Measurements from ENCODE around the gene PAPPA2. TPM values are rescaled to one million over a fixed set of nuclear protein-coding genes. Genes with fewer than 3 reads are reported as not detected.

PAPPA2 gene
- total and polyA plus RNA-seq, 2 of the 4 experiments (the other 2 are of a cell fraction) = 0.10 to 0.18 TPM

- DNase-seq (no peak), ATAC-seq (ENCODE audit: low read depth) (no peak)
- Histone ChIP-seq H3K23ac (ENCODE audit: low read depth, low read length) (no peak overlapping the region), H2AFZ (replicated peaks; ENCODE audit: low read length, poor library complexity) (no peak overlapping the region), H3K14ac (replicated peaks; ENCODE audit: low read depth, low read length) (no peak overlapping the region), H2AK9ac (replicated peaks; ENCODE audit: low read depth, low read length, poor library complexity) (no peak overlapping the region), H3K56ac (ENCODE audit: extremely low read depth, insufficient read depth, low read length) (no peak overlapping the region), H3K9ac (ENCODE audit: low read depth, low read length) (no peak overlapping the region), H3K4me3 (ENCODE audit: insufficient read depth, low read depth, low read length) (no peak overlapping the region), H4K8ac (ENCODE audit: low read depth in 2 of 2, low read length in 2 of 2) (no peak overlapping the region), H4K20me1 (ENCODE audit: insufficient read depth, low read length) (no peaks in the 10 kb centered on the region), H3K9me3 (ENCODE audit: control insufficient read depth, insufficient read depth, low read length) (0 out of 2 replicates have a peak, but pooled peaks cover 2% of the 10 kb centered on the region), H2BK120ac (ENCODE audit: low read depth, low read length) (no peak overlapping the region), H3K4me2 (ENCODE audit: low read depth, low read length) (no peak overlapping the region), H2BK15ac (ENCODE audit: low read depth, low read length) (no peak overlapping the region), H3K27ac (ENCODE audit: insufficient read depth, low read length) (no peak overlapping the region), H3K18ac (ENCODE audit: low read depth, low read length) (no peak overlapping the region), H3K36me3 (ENCODE audit: control insufficient read depth, insufficient read depth, low read length) (no peaks in the 10 kb centered on the region), H3K79me1 (ENCODE audit: low read depth in 1 of 2, low read length in 2 of 2) (no peaks in the 10 kb centered on the region), H3K4ac (ENCODE audit: low read depth, low read length) (no peak overlapping the region), H3K9me1 (ENCODE audit: insufficient read depth, low read length) (no peaks in the 10 kb centered on the region), H2BK5ac (ENCODE audit: low read depth, low read length, poor library complexity, severe bottlenecking) (no peak overlapping the region), H3K27me3 (ENCODE audit: control insufficient read depth, insufficient read depth, low read length) (no peaks in the 10 kb centered on the region), H3K4me1 (ENCODE audit: control insufficient read depth, insufficient read depth, low read length) (no peaks in the 10 kb centered on the region), H2BK20ac (ENCODE audit: low read depth, low read length) (no peak overlapping the region), H4K91ac (ENCODE audit: insufficient read depth, low read depth, low read length) (no peak overlapping the region), H4K5ac (ENCODE audit: low read depth, low read length) (no peak overlapping the region), H2AK5ac (ENCODE audit: low read depth, low read length) (no peak overlapping the region)
- in situ Hi-C loops (cut with MboI; ENCODE audit: low sequenced_read_pairs) (no loop called here), intact Hi-C loops (cut with micrococcal nuclease) (no loop called here), dilution Hi-C loops (cut with HindIII; ENCODE audit: low sequenced_read_pairs, unreplicated experiment) (no loop called here)
- CTCF ChIA-PET = no interaction called here
- POLR2A ChIA-PET (ENCODE audit: unreplicated experiment) = no interaction called here
- TF ChIP-seq NFE2L2 (IDR thresholded peaks at IDR 0.05; ENCODE audit: low read depth, low read length) = no peak
- no TSS peak for BruUV-seq (replicated peaks)
- WGBS, 2 experiments (ENCODE audit: extremely low coverage in 2 of 2, insufficient read length in 1 of 2) = no CpG with 5 or more reads among the region's 1 CpG
These were observed 326.7 kb downstream of the PAPPA2 start for GRCh38 chr1:176789571-176790090.
